GDM1 (cell line): Measurements from ENCODE around the gene PITX1.
"Not testable (repeated sequence)": the region's sequence is repeated elsewhere in the genome, so short reads cannot be mapped to it uniquely, and the experiment has no call there.

Source experiments
- DNase-seq: peaks from one replicate; lab custom pipeline; 2025; lab: John Stamatoyannopoulos, UW

PITX1 gene

DNA sequence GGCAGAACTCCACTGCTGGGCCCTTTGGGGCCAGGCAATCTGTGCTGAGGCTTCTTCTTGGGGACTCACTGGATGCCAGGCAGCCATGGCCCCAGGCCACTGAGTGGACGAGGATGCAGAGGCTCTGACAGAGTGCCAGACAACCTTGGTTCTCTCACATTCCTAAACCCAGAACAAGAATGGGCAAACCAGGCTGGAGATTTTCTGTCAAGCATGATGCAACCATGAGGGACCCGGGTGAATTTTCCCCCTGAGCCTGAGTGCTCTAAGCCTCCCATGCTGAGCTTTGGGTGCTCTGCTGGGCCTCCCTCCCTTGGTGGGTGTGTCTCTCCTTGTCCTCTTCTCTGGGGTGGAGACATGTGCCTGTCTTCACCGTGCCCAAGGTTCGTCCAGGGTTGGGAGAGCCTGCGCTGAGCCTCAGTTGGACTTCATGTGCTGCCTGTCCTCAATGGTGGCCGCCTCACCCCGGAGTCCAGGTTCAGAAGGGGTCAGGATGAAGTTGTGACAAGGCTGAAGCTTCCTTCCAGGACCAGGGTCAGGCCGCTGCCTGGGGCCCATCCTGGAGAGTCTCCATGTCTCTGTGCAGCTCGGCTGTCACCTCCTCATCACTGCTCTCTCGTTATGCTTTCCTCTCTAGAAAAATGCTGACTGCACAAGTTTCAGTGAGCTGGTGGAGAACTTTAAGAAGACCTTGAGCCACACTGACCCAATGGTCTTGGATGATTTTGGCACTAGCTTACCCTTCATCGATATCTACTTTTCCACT, 24.1 kb downstream of the PITX1 start:
- DNase-seq, result no peak

- DNase-seq, result no peak
Observed at GRCh38 chr5:135008981-135009735, 24.9 kb downstream of the PITX1 start.

GRCh38 chr5:135008556-135008955, 25.5 kb downstream of the PITX1 start:
- no peak for DNase-seq

GRCh38 chr5:135007749-135008363, 26.2 kb downstream of the PITX1 start:
- DNase-seq, result no peak

- no peak for DNase-seq
Observed at GRCh38 chr5:135007305-135007704, 26.7 kb downstream of the PITX1 start.

DNA sequence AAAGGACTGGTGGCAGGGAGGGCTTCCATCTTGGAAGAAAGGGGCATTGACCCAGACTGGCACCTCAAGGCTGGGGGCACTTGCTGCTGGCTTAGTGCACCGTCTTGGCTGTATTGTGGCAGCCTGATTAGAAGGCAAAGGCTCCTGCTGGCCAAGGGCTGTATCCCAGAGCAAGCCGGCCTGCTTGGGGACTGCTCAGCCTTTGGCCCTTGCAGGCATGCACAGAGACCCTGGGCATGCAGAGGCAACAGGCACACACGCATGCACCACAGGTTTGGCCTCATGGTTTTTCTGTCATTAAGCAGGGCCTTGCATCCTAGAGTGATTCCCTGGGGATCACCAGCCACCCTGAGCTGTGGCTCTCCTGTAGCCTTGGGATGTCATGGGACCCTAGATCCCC, 29.0 kb downstream of the PITX1 start:
- DNase-seq, result no peak

DNA sequence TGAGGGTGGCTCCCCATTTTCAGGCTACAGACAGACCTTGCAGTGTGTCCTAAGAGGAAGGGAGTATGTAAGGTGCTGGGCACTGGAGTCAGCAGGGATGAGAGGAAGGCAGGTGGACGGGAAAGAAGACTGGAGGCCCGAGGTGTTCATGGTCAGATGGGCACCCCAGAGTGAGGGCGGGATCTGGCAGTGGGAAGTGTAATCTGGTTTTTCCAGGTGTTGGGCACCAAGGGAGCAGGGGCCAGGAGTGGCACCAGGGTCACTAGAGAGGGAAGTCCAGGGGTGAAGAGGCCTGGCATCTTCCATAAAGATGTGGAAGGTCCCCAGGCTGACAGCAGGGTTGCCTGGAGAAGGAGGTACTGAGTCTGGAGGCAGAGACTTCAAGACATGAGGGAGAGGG, 29.7 kb downstream of the PITX1 start:
- DNase-seq, result no peak

DNA sequence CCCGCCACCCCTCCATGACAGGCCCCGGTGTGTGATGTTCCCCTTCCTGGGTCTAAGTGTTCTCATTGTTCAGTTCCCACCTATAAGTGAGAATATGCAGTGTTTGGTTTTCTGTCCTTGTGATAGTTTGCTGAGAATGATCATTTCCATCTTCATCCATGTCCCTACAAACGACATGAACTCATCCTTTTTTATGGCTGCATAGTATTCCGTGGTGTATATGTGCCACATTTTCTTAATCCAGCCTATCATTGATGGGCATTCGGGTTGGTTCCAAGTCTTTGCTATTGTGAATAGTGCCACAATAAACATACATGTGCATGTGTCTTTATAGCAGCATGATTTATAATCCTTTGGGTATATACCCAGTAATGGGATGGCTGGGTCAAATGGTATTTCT, 36.0 kb downstream of the PITX1 start:
- DNase-seq, result not testable (repeated sequence)

DNA sequence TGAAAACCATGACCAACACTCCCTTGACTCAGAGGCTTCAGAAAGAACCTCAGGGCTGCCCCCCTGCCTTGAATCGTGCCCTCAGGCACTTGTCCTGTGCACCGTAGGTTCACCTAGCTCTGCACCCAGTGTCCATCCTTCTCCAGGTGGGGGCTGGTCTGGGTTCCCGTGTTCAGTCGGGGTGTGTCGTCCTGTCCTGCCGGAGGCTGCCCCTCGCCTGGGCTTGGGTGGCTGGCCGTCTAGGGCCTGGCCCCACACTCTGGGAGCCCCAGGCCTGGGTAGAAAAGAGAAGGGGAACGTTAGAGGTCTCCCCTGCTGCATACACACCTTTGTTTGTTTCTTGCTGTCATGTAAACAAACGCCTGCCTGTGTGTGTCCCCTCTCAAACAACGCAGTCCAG, 37.0 kb downstream of the PITX1 start:
- no peak for DNase-seq

DNA sequence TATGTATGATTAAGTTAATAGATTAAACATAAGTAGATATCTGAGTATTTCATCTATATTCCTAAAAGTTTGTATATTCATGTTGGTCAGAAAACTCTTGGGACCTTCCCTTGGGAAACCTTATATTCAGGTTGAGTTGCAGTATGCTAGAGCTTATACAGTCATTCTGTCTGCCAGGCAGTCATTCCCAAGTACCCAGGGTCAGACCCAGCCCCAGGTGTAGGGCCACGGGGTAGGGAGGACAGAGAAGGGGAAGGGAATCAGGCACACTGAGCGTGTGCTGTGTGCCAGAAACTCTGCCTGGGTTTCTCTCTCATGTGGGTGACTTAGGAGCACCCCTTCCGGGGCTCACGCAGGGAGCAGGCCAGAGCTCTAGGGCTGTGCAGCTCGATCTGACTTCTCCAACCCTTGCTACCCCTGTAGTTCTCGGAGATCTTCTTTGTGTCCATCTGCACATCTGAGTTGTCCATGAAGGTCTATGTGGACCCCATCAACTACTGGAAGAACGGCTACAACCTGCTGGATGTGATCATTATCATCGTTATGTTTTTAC, 38.1 kb downstream of the PITX1 start:
- no peak for DNase-seq

GRCh38 chr5:134994560-134995156, 39.4 kb downstream of the PITX1 start:
- no peak for DNase-seq

GRCh38 chr5:134993161-134993560, 40.9 kb downstream of the PITX1 start:
- no peak for DNase-seq

GRCh38 chr5:134992148-134992547, 41.9 kb downstream of the PITX1 start:
- no peak for DNase-seq

GRCh38 chr5:134990183-134990582, 43.8 kb downstream of the PITX1 start:
- not testable (repeated sequence) for DNase-seq

DNA sequence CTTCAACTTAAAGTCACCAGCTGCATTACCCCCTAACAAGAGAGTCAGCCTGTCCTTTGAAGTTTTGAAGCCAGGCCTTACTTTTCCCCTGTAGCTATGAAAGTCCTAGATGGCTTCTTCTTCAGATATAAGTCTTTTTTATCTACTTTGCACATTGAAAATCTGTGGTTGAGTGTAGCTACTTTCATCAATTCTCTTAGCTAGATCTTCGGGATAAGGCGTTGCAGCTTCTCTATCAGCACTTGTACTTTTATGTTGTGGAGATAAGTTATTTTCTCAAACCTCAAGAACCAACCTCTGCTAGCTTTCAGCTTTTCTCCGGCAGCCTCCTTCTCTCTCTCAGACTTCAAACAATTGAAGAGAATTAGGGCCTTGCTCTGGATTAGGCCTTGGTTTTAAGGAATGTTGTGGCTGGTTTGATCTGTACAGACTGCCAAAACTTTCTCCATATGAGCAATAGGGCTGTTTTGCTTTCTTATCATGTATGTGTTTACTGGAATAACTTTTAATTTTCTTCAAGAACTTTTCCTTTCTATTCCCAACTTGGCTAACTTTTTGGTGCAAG, 44.7 kb downstream of the PITX1 start:
- no peak for DNase-seq

DNA sequence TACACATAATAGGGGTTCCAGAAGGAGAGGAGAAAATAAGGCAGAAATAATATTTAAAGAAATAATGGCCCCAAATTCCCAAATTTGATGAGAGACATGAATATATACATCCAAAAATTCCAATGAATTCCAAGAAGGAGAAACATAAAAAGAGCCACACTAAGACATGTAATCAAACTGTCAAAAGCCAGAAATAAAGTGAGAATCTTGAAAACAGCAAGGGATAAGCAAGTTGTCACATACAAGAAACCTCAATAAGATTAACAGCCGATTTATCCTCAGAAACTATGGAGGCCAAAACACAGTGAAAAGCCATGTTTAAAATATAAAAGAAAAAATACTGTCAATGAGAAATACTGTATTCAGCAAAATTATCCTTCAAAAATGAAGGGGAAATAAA, 51.8 kb downstream of the PITX1 start:
- DNase-seq, result no peak

GRCh38 chr5:134979416-134979815, 54.6 kb downstream of the PITX1 start:
- DNase-seq, result no peak
